GM21360 (cell line): Measurements from ENCODE around the gene NEURL1B.
A peak's percentile ranks its signal among the peaks of the same experiment; 100 is the strongest.
"Not testable (repeated sequence)": the region's sequence is repeated elsewhere in the genome, so short reads cannot be mapped to it uniquely, and the experiment has no call there.

ENCODE experiments used
- ATAC-seq: cut with Tn5 transposase; IDR thresholded peaks from one replicate; pipeline ENCODE4 v1.9.1; 2021; ENCODE audit warnings: mild to moderate bottlenecking, moderate library complexity; ENCODE audit not compliant: unreplicated experiment

The NEURL1B gene

GRCh38 chr5:172640822-172641358, at the start of gene NEURL1B:
Gene NEURL1B, plus strand, starts transcription at chr5:172641263. Its CDS starts 144 bp downstream, at chr5:172641407.
- peak; percentile 70 for ATAC-seq

- no peak for ATAC-seq
Measured at GRCh38 chr5:172591636-172592035, 49.4 kb upstream of the NEURL1B start.

GRCh38 chr5:172592881-172593280, 48.2 kb upstream of the NEURL1B start:
- ATAC-seq = no peak

- ATAC-seq = no peak
Measured at GRCh38 chr5:172593306-172593705, 47.8 kb upstream of the NEURL1B start.

- no peak for ATAC-seq
Measured at GRCh38 chr5:172593721-172594235, 47.3 kb upstream of the NEURL1B start.

GRCh38 chr5:172594431-172594830, 46.6 kb upstream of the NEURL1B start:
- ATAC-seq = no peak

GRCh38 chr5:172594867-172595466, 46.1 kb upstream of the NEURL1B start:
- ATAC-seq = no peak

GRCh38 chr5:172595596-172596455, 45.2 kb upstream of the NEURL1B start:
- no peak for ATAC-seq

- no peak for ATAC-seq
Measured at GRCh38 chr5:172596638-172597231, 44.3 kb upstream of the NEURL1B start.

- no peak for ATAC-seq
Measured at GRCh38 chr5:172597755-172598155, 43.3 kb upstream of the NEURL1B start.

GRCh38 chr5:172598251-172599203, 42.5 kb upstream of the NEURL1B start:
- no peak for ATAC-seq

- no peak for ATAC-seq
Measured at GRCh38 chr5:172599204-172599567, 41.9 kb upstream of the NEURL1B start.

GRCh38 chr5:172600571-172600970, 40.5 kb upstream of the NEURL1B start:
- no peak for ATAC-seq

GRCh38 chr5:172601576-172601975, 39.5 kb upstream of the NEURL1B start:
- ATAC-seq = not testable (repeated sequence)

- no peak for ATAC-seq
Measured at GRCh38 chr5:172602783-172603231, 38.3 kb upstream of the NEURL1B start.

- ATAC-seq = no peak
Measured at GRCh38 chr5:172603251-172603806, 37.7 kb upstream of the NEURL1B start.

GRCh38 chr5:172605466-172605865, 35.6 kb upstream of the NEURL1B start:
- no peak for ATAC-seq

GRCh38 chr5:172606156-172606785, 34.8 kb upstream of the NEURL1B start:
- ATAC-seq = no peak

GRCh38 chr5:172607213-172607793, 33.8 kb upstream of the NEURL1B start:
- ATAC-seq = no peak
